Activated B cell treated with CpG ODN at 0.5 μM for 24 hours (primary cell): ENCODE results near the gene DGAT2. TPM values are rescaled to one million over a fixed set of nuclear protein-coding genes. Genes with fewer than 3 reads are reported as not detected.
"Not testable (repeated sequence)": the region's sequence is repeated elsewhere in the genome, so short reads cannot be mapped to it uniquely, and the experiment has no call there.

Source experiments
- ATAC-seq: fragments of 200-7000 bp; cut with Tn5 transposase; one replicate; pipeline ENCODE4 v1.10.0; 2021; ENCODE audit warnings: low read depth, mild to moderate bottlenecking, moderate library complexity
- CTCF ChIA-PET: fragments of 350-600 bp; sonication (Branson Sonifier 250); formaldehyde crosslinking; loops from one replicate; lab custom pipeline; 2021; ENCODE audit warnings: antibody characterized with exemption; lab: Charles Lee
- POLR2A ChIA-PET: fragments of 350-600 bp; sonication (Branson Sonifier 250); formaldehyde crosslinking; loops from one replicate; lab custom pipeline; 2021; ENCODE audit warnings: antibody characterized with exemption; lab: Charles Lee
- DNase-seq: peaks from one replicate; pipeline ENCODE4 v3.0.0; 2022
- H3K27ac Mint-ChIP-seq: one replicate; pipeline ENCODE4 v1.8.0; 2020; ENCODE audit warnings: mixed read lengths
- H3K27me3 Mint-ChIP-seq: one replicate; pipeline ENCODE4 v1.8.0; 2021; ENCODE audit warnings: mixed read lengths
- H3K36me3 Mint-ChIP-seq: one replicate; pipeline ENCODE4 v1.8.0; 2021; ENCODE audit warnings: low read depth, mixed read lengths
- H3K4me1 Mint-ChIP-seq: one replicate; pipeline ENCODE4 v1.8.0; 2021; ENCODE audit warnings: mixed read lengths
- H3K4me3 Mint-ChIP-seq: one replicate; pipeline ENCODE4 v1.8.0; 2020; ENCODE audit warnings: mild to moderate bottlenecking, mixed read lengths
- H3K9me3 Mint-ChIP-seq: one replicate; pipeline ENCODE4 v1.8.0; 2020; ENCODE audit warnings: mixed read lengths
- CTCF ChIP-seq: fragments of 200-600 bp; IDR thresholded peaks from one replicate; pipeline ENCODE4 v1.8.0; 2022; ENCODE audit warnings: antibody characterized with exemption, mild to moderate bottlenecking
- intact Hi-C: fragments of 100-400 bp; cut with micrococcal nuclease; formaldehyde crosslinking; loops from one replicate; pipeline ENCODE4 v1.15.1; 2024
- total RNA-seq: library from RNA; stranded (reverse); gene quantifications from 2 replicates; pipeline ENCODE4 v1.2.3, GENCODE V29; 2022

The DGAT2 gene
- total RNA-seq, 1 donor from 2014 or later = 7.9 TPM

GRCh38 chr11:75743711-75744563 lies 24.6 kb upstream of the DGAT2 start:
- no peak for TF ChIP-seq CTCF
- Mint-ChIP-seq H3K27me3 (peaks cover 35% of the 10 kb centered on the region), H3K36me3 (no peaks in the 10 kb centered on the region), H3K27ac (no peak overlapping the region), H3K4me3 (no peak overlapping the region), H3K9me3 (peaks cover 2% of the 10 kb centered on the region), H3K4me1 (no peaks in the 10 kb centered on the region)
- ATAC-seq = no peak
- intact Hi-C loops = no loop called here
- ChIA-PET POLR2A (no interaction called here), CTCF (no interaction called here)
- no peak for DNase-seq

DNA sequence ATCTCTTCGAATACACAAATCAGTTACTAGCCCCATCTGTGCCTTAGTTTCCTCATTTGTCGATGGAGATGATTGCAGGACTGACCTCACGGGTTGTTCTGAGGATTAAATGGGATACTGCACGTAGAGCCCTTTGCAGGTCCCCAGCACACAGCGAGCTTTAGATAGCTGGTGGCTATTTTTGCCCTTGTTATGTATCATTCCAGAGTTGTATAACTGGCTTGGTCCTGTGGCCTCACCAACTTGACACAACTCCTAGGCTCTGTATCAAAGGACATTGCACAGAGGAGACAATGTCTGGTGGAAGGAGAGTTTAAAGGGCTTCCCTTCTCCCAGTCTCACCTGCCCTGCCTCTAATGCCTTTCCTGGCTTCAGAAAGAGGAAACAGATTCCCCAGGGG lies 22.8 kb upstream of the DGAT2 start:
- Mint-ChIP-seq H3K36me3 (no peaks in the 10 kb centered on the region), H3K9me3 (peaks cover 2% of the 10 kb centered on the region), H3K4me3 (no peak overlapping the region), H3K27me3 (peaks cover 34% of the 10 kb centered on the region), H3K4me1 (no peaks in the 10 kb centered on the region), H3K27ac (no peak overlapping the region)
- DNase-seq = no peak
- ChIA-PET POLR2A (no interaction called here), CTCF (no interaction called here)
- no peak for ATAC-seq
- no peak for TF ChIP-seq CTCF
- intact Hi-C loops = no loop called here

GRCh38 chr11:75748729-75749273 lies 19.8 kb upstream of the DGAT2 start:
- POLR2A ChIA-PET, H3K4me1 Mint-ChIP-seq, ATAC-seq, H3K36me3 Mint-ChIP-seq, intact Hi-C loops, DNase-seq, H3K4me3 Mint-ChIP-seq, CTCF ChIA-PET, H3K27ac Mint-ChIP-seq, H3K9me3 Mint-ChIP-seq: not testable (repeated sequence)
- H3K27me3 Mint-ChIP-seq = peaks cover 31% of the 10 kb centered on the region

- POLR2A ChIA-PET, CTCF ChIA-PET, intact Hi-C loops, H3K9me3 Mint-ChIP-seq, H3K4me3 Mint-ChIP-seq, H3K36me3 Mint-ChIP-seq, H3K27ac Mint-ChIP-seq, ATAC-seq, H3K27me3 Mint-ChIP-seq, DNase-seq, H3K4me1 Mint-ChIP-seq: not testable (repeated sequence)
These were observed 13.6 kb upstream of the DGAT2 start for GRCh38 chr11:75754933-75755332.

DNA sequence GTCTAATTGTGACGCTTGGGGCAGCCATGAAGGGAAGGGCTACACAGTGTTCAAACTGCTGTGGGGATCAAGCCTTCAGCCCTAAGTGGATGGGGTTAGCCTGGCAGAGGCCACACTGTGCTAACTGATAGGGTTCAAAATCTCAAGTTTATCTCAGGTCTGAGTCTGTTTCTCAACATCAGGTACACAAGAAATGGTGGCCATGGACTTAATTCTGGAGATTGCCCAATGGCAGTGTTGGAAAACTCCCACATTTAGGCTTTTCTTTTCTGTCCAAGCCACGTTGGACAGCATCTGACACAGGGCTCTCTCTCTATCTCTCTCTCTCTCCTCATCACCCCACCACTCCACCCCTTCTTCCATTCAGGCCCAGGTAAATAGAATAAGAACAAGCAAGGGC lies 10.9 kb upstream of the DGAT2 start:
- ATAC-seq (no peak), DNase-seq (no peak)
- Mint-ChIP-seq H3K9me3 (peaks cover 4% of the 10 kb centered on the region), H3K27me3 (peaks cover 4% of the 10 kb centered on the region), H3K4me1 (no peaks in the 10 kb centered on the region), H3K4me3 (no peak overlapping the region), H3K27ac (no peak overlapping the region), H3K36me3 (no peaks in the 10 kb centered on the region)
- POLR2A ChIA-PET = no interaction called here
- intact Hi-C loops = no loop called here
- no peak for TF ChIP-seq CTCF
- CTCF ChIA-PET = no interaction called here

DNA sequence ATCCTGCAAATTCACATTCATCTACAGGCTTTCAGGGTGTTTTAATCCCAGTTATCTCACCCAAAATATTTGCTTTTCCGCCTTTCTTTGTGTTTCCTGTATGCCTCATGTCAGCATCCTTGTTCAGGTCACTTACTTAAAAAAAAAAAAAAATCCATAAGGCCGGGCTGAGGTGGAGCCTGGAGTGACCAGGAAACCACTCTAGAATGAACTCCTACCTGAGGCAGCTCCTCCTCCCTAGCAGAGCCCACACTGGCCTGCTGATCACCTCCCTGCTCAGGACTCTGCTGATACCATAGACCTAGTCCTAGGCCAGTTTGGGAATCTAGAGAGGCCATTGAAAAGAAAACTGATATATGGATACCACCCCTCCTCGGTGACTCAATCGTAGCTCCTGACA lies 8.7 kb upstream of the DGAT2 start:
- CTCF ChIA-PET = interaction anchor here (0.5 kb wide), 1 partner anchor 1046 kb away, joined by 4 read pairs; no protein-coding TSS in a partner anchor

More for the DNA sequence above, 8.7 kb upstream of the DGAT2 start:
- Mint-ChIP-seq H3K4me1 (no peaks in the 10 kb centered on the region), H3K36me3 (no peaks in the 10 kb centered on the region), H3K9me3 (no peaks in the 10 kb centered on the region), H3K27me3 (peaks cover 2% of the 10 kb centered on the region), H3K4me3 (no peak overlapping the region), H3K27ac (no peak overlapping the region)
- TF ChIP-seq CTCF = no peak
- DNase-seq (no peak), ATAC-seq (no peak)
- POLR2A ChIA-PET = interaction anchor here (0.6 kb wide), 1 partner anchor 81 kb away, joined by 3 read pairs; no protein-coding TSS in a partner anchor
- intact Hi-C loops = no loop called here
